AG09319 (cell line): ENCODE data around the gene KDM7A.

Experiments used
- DNase-seq: peaks from one replicate; pipeline ENCODE4 v3.0.0-alpha.2; 2010; ENCODE audit warnings: low read depth; ENCODE audit errors: extremely low read depth
- CTCF ChIP-seq: IDR thresholded peaks from 2 replicates; pipeline ENCODE4 v1.5.1; 2011; ENCODE audit warnings: low read depth, mild to moderate bottlenecking, inconsistent platforms, low read length, moderate library complexity

KDM7A gene

GRCh38 chr7:140082770-140083169 is 94.0 kb downstream of the KDM7A start:
- no peak for DNase-seq
- no peak for TF ChIP-seq CTCF

GRCh38 chr7:140081774-140082425 is 94.9 kb downstream of the KDM7A start:
- DNase-seq: no peak
- TF ChIP-seq CTCF: no peak

- no peak for DNase-seq
- no peak for TF ChIP-seq CTCF
Measured at GRCh38 chr7:140080919-140081318, 95.9 kb downstream of the KDM7A start.

- peak; percentile 15; the same call in 1 of the 2 replicates for TF ChIP-seq CTCF
- no peak for DNase-seq
Measured at GRCh38 chr7:140079121-140079536, 97.7 kb downstream of the KDM7A start.

GRCh38 chr7:140078392-140078791 is 98.4 kb downstream of the KDM7A start:
- DNase-seq: no peak
- TF ChIP-seq CTCF: no peak

GRCh38 chr7:140074780-140075179 is 102.0 kb downstream of the KDM7A start:
- DNase-seq: no peak

GRCh38 chr7:140070546-140070945 is 106.2 kb downstream of the KDM7A start:
- DNase-seq: no peak
- TF ChIP-seq CTCF: no peak

More at GRCh38 chr7:140074780-140075179, 102.0 kb downstream of the KDM7A start:
- TF ChIP-seq CTCF: no peak
